Stomach (tissue), 4 donors: ENCODE data around the gene EMCN.

Experiments
- CTCF ChIP-seq, 7 experiments: fragments of 450-650 bp in 4 of 7; fragments of 200-600 bp in 3 of 7; sonication (generic) in 3 of 7; IDR thresholded peaks; one replicate each; pipeline ENCODE4 v1.5.1; 2016 to 2019; ENCODE audit warnings: antibody characterized with exemption in 7 of 7, control low read depth in 2 of 7, mild to moderate bottlenecking in 1 of 7
- POLR2A ChIP-seq, 4 donors: fragments of 450-650 bp; IDR thresholded peaks; one replicate each; pipeline ENCODE4 v1.6.1; 2016; ENCODE audit warnings: antibody characterized with exemption in 4 of 4, control low read depth in 2 of 4, mild to moderate bottlenecking in 1 of 4, moderate library complexity in 1 of 4
- POLR2AphosphoS5 ChIP-seq, 3 donors: sonication (generic); formaldehyde crosslinking; IDR thresholded peaks; one replicate each; pipeline ENCODE4 v1.6.1; 2016; ENCODE audit warnings: antibody characterized with exemption in 3 of 3

GRCh38 chr4:100347241-100347640, 170.6 kb downstream of the EMCN start:
- TF ChIP-seq CTCF (IDR thresholded peaks at IDR 0.05) (no peak), POLR2AphosphoS5 (IDR thresholded peaks at IDR 0.05) (no peak), POLR2A (IDR thresholded peaks at IDR 0.05) (no peak)
